Right ventricle myocardium superior (tissue), 1 donor: ENCODE results near the gene RPRML. TPM values are rescaled to one million over a fixed set of nuclear protein-coding genes. Genes with fewer than 3 reads are reported as not detected.

Experiments
- ATAC-seq: fragments of 200-7000 bp; cut with Tn5 transposase; one replicate; pipeline ENCODE4 v1.9.1; 2020; ENCODE audit warnings: mild to moderate bottlenecking; ENCODE audit not compliant: poor library complexity
- DNase-seq: peaks from one replicate; pipeline ENCODE4 v3.0.0-alpha.2; 2020
- intact Hi-C: fragments of 100-400 bp; cut with DNase I; formaldehyde crosslinking; loops from one replicate; pipeline ENCODE4 v1.11.2; 2022
- total RNA-seq: library from RNA; stranded (reverse); fragmentation: NEBNext Ultra II Directional; extraction: Animal tissue kit (Norgen Biotek cat#: 25700); gene quantifications from one replicate; pipeline ENCODE4 v1.2.1, GENCODE V29; 2021
- donor health status: DM: no; HTN: yes; CAD: no; lungs with severe emphysema.

Gene RPRML
- total RNA-seq, 1 donor from 2014 or later = not detected

DNA sequence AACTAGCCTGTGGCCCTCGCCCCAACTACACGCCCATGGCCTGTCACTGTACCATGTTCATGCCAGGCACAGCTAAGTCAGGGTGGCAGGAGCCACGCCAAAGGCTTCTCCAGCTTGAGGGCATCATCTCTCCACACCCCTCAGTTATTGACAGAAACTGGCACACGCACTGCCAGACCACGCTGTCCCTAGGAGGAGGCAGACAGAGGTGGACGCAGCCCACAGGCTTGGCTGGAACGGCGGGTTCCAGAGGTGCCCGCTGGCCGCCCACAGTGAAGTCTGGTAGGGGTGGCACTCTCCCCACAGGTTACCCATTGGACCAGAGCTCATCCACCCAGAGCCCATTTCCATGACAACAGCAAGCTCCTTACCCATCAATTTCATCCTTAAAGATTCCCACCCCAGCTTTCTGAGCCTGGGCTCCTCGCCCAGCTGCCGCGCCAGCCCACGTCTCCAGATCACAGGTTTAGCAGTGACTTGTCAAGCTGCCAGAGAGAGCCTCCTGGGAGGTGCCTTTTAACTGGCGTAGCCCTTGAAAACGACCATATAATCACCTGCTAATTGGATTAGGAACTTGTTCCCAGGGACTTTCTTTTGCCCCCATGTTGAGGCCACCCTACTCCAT lies 27.9 kb downstream of the RPRML start:
- ATAC-seq (peak; percentile 90), DNase-seq (peak; percentile 56)
- intact Hi-C loops = no loop called here

DNA sequence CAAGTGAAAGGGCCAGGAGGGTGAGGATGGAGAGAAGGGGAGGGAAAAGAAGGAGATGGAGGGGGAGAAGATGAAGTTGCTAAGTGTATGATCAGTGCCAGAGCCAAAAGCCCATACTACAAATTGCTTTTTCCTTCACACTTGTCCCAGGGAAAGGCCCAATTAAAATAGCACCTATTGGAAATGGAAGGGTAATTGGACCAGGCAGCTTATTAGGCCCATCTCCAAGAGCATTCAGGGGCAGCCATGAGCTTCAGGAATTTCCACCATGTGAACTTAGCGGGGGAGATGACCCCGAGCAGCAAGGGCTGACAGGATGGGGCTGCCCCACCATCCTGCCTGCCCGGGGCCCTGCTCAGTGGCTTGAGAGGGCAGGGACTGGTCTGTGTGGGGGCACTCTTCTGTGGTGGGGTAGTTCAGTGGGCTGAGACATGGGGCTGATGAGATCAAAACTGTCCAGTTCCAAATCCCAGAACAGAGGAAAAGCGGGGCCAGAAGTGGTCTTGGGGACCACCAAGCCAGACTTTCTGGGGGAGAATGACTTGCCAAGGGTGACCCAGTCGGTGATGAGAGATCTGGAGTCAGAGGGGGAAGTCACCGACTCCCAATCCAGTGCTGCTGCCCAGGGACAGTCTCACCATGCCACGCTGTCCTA lies 28.6 kb downstream of the RPRML start:
- DNase-seq (no peak), ATAC-seq (no peak)
- intact Hi-C loops = no loop called here

DNA sequence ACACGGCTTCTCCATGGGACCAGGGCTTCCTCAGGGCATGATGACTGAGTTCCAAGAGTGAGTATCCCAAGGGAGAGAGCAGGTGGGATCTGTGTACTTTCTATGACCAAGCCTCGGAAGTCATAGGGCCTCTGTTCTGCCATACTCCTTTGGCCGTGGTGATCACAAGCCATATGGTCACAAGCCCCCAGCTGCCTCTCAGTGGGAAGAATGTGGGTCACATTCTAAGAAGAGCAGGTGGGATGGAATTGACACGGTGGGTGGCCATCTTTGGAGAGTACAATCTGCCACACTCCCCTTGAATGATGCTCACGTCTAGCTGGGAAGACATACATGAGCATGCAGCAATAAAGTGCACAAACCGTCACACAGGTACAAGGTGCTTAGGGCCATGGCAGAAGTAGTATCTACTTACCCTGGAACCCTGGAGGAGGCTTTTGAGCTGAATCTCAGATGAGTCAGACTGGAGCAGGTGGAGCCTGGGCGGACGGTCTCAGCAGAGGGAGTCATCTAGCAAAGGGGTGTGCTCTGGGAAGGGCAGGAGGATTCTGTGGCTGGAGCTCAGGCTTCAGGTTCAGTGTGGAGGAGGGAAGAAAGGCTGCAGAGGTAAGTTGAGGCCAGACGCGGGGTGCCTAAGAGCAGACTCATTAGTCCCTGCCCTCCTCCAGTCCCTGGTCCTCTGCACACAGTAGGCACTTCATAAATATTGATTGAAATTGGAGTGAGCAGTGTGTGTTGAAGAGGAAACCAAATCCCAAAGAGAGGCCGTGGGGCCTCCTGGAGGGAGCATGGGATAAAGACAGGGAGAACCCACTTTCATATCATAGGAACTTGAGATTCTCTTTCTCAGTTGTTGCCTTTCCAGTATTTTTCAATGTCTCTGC lies 29.5 kb downstream of the RPRML start:
- ATAC-seq (no peak), DNase-seq (no peak)
- intact Hi-C loops = no loop called here

DNA sequence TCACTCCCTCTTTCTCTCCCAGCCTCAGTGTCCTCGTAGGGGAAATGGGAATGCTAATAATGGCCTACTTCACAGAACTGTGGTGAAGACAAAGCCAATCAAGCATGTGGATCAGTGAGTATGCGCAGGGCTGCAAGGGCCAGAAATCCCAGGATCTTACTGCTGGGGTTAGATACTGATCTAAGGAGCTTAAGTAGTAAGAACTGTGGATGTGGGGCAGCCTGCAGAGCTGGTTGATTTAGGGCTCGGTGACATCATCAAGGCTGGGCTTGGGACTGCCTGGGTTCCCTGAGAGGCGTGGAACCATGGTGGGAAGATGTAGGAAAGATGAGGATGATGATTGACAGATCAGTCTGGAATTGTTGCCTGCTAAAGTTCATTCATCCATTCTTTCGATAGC lies 30.5 kb downstream of the RPRML start:
- DNase-seq (no peak), ATAC-seq (no peak)
- intact Hi-C loops = no loop called here

DNA sequence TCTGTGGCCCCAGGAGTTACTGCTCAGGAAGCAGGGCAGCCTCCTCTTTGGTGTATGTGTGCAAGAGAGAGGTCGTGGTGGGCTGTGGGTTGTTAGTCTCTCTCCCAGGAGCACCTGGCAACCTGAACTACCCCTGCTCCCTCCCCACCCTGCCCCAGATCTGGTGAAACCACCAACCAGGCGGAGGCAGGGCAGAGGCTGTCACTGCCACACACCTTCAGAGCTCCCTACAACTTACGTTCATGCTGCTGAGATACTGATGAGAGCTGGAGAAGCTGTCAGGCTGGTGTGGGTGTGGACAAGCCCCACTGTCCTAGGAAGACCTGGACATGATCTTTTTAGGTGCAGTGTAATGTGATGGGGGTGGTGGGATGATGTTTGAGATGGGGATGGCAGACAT lies 31.8 kb downstream of the RPRML start:
- ATAC-seq (no peak), DNase-seq (no peak)
- intact Hi-C loops = no loop called here

DNA sequence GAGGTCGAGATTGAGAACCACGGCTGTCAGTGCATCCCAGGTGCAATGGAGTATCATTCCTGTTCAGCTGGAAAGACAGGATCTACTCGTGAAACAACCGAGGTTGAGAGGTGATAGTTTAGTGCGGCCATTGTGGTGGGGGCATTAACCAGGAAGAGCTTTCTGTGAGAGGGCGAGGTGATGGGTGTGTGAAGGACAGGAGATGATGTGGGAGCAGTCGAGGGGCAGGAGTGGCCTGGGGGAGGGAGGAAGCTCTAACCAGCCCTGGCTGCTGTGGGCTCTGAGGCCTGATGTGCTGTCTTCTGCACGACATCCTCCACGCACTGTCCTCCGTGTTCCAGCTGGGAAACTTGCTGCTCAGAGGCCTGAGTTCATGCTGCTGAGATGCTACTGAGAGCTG lies 34.1 kb downstream of the RPRML start:
- intact Hi-C loops = loop anchor here (5.0 kb wide), 2 partner anchors 57 to 103 kb away; no protein-coding TSS in a partner anchor
- DNase-seq = no peak
- ATAC-seq = no peak

DNA sequence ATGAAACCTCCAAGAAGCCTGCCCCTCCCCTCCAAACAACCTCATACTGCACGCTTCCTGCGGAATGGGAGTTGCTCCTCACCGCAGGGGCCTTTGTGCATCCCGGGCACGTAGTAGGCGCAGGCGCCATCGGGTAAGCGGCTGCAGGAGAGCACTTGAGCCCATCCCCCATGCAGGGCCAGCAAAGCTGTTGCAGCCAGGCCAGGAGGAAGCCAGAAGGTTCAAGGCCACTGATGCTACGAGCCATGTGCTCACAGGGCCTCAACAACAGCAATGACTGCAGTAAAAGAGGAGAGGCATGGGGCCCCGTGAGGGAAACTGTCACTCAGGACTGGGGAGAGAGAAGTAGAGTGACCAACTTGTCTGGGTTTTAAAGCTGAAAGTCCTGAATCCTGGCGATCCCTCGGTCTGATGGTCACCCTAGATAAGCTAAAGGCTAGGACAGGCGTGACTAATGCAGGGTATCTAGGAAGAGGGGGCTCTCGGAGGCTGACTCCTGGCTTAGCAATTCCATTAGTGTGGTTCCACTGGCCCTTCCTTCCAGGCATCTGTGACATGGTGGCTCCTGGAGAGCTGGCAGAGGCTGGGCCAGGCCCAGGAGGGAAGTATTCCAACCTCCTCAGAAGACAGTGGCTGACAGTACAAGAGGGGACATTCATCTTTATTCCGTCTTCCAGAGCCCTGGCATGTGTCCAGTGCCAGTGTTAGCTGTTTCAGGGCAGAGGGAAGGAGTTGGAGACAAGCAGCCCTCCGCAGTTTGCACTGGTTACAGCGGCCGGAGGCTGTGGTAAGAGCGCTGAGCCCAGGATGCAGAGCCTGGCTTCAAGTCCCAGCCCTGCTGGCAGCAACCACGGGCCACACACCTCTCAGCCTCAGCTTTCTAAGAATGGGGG lies 35.3 kb downstream of the RPRML start:
- peak; percentile 53 for DNase-seq
- peak; percentile 34 for ATAC-seq
- intact Hi-C loops = loop anchor here (5.0 kb wide), 2 partner anchors 59 to 101 kb away; no protein-coding TSS in a partner anchor

DNA sequence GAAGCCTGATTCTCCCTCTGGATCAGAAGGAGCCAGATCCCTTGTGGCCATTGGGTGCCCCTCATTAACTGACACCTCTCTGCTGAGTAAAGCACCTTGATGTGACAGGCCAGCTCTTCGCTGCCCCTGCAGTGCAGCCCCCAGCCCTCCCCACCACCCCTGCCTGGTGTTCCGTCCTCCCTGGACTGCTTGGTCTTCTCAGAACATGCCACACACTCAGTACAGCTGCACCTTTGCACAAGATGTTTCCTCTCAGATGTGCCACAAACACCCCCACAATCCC lies 35.9 kb downstream of the RPRML start:
- ATAC-seq = peak; percentile 3
- intact Hi-C loops = loop anchor here (5.0 kb wide), 2 partner anchors 59 to 101 kb away; no protein-coding TSS in a partner anchor
- no peak for DNase-seq

DNA sequence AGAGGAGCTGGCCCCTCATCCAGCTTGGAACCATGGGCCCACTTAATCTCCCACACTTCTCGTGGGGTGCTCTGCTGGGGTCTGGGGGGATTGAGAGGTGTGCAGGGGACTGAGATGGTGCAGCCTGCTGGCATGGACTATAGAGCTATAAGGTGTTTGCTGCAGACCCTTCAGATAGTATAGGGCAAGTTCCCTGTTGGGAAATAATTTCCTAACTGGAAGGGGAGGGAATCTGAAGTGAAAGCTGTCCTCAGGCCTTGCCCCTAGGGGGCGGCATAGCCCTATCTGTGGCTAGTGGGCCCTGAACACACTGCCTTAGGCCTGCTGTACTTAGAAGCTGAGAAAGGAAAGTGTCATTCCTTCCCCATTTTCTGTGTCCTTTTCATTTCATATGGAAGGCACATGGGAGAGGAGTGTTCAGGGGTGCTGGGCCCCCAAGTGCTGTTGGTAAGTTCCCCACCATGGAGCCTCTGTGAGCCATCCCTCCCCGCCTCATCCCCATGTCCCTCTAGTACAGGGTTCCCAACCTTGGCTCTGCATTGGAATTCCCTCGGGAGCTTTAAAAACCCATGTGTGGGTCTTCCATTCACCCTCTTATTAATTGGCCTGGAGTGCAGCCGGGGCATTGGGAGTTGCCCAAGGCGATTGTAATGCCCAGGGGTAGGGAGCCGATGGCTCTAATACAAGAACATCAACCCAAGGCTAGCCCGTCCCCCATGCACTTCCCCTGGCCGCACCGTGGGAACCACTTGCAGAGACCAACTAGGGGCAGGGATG lies 36.4 kb downstream of the RPRML start:
- intact Hi-C loops = loop anchor here (5.0 kb wide), 2 partner anchors 60 to 100 kb away; no protein-coding TSS in a partner anchor

DNA sequence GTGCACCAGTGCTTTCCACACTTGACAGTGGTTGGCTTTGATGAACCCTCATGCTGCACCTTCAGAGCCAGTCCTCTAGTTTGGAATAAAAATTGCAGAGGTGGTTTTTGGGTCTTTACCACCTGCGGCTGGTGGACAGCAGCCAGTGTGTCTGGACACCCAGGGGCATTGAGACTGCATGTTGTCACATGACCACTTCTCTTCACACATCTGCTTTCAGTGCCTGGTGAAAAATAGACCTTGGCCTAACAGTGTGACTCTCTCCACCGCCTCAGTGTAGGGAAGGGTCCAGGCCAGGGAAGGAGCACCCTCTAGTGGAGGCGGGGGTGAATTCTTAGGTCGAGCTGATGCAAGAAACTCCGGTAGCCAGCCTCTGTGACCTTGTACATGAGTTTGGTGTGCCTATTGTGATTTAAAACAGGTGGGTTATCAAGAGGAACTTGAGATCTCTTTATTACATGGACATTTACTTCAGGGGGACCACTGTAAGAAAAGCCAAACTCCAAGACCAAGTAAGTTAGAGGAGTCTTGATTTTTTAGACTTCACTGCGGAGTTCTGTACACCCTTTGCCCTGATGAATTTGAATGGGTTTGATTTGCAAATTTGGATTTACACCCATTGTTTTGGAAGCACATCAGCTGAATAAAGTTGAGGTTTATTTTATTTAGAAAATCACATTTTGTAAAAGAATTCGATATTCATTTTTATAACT lies 38.2 kb downstream of the RPRML start:
- ATAC-seq (peak; percentile 82), DNase-seq (peak; percentile 77)
- intact Hi-C loops = loop anchor here (5.0 kb wide), 2 partner anchors 61 to 99 kb away; no protein-coding TSS in a partner anchor

More for the DNA sequence above, 36.4 kb downstream of the RPRML start:
- DNase-seq = peak; percentile 79
- peak; percentile 78 for ATAC-seq

DNA sequence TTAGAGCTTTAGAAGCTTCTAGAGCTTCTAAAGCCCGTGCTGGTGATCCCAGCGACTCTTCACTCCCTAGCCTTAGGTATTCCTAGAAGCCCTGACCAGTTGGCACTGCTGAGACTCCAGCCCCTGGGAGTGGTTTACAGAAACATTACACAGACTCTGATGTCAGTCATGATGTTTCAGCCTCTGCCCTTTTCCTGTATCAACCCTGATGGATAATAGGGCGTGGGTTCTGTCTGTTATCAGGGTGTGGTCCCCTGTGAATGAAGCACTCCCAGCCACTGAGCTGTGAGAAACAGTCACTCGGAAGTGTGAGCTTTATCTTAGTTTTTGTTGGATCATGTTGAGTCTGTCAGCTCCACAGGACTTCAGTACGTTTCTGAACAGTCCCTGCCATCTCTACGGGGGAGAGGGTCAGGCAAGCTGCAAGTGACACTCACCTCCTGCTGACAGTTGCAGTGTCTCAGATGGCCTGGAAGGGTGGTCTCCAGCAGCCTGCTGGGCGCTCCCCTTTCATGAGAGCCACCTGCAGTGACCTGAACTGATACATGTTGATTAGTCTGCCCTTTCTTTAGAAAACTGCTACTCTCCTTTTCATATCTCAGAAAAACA lies 43.3 kb downstream of the RPRML start:
- intact Hi-C loops = no loop called here
- ATAC-seq (peak; percentile 41), DNase-seq (no peak)

DNA sequence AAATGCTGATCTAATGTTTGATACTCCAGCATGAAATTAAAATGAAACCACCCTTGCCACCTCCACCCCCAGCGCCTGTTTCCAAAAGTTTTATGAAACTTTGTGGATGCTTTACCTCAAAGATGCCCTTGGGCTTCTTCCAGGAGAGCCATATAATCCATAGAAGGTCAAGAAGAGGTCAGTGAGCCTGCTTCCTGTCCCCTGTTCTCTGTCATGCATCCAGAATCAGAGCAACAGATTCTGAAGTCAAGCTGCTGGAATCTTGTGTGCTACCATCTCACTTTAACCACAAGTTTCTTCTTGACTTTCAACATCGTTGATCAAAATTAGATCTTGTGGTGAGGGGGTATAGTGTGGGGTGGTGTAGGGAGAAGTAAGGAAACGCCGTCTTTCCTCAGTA lies 47.5 kb downstream of the RPRML start:
- ATAC-seq = no peak

DNA sequence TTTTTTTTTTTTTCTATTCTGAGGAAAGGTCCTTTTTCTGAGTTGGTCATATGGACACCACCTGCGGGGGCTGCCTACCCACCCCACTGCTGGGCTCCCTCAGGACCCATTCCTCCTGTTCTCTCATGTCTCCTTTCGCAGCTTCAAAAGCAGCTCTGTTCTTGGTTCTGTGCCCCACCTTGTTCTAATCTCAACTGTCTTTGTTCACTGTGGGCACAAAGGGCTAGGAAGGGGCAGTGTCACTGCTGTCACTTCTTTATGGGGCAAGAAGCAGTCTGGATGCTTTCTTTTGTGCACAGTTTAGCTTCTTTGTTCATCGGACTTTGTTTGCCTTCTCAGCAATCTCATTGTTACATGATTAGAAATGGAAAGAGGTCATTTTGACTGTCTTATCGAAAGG lies 49.0 kb downstream of the RPRML start:
- no peak for ATAC-seq
- intact Hi-C loops = no loop called here
- DNase-seq = no peak

More for the DNA sequence above, 47.5 kb downstream of the RPRML start:
- intact Hi-C loops = no loop called here
- no peak for DNase-seq

DNA sequence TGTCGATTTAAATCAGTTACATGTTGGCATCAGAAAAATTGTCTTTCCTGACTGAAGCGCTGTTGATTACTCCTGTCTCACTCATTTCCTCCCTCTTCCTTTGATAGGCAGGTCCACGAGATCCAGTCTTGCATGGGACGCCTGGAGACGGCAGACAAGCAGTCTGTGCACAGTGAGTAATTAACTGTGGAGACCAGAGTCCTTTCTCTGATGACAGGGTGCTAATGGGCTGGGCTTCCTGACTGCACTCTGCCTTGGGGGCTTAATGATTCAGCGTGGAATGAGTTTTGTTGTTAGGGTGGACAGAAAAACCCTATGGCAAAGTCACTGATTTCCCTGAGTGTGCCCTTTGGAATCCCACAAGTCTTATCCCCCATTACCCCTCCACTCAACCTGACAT lies 49.6 kb downstream of the RPRML start:
- ATAC-seq = no peak
- DNase-seq = no peak
- intact Hi-C loops = no loop called here

DNA sequence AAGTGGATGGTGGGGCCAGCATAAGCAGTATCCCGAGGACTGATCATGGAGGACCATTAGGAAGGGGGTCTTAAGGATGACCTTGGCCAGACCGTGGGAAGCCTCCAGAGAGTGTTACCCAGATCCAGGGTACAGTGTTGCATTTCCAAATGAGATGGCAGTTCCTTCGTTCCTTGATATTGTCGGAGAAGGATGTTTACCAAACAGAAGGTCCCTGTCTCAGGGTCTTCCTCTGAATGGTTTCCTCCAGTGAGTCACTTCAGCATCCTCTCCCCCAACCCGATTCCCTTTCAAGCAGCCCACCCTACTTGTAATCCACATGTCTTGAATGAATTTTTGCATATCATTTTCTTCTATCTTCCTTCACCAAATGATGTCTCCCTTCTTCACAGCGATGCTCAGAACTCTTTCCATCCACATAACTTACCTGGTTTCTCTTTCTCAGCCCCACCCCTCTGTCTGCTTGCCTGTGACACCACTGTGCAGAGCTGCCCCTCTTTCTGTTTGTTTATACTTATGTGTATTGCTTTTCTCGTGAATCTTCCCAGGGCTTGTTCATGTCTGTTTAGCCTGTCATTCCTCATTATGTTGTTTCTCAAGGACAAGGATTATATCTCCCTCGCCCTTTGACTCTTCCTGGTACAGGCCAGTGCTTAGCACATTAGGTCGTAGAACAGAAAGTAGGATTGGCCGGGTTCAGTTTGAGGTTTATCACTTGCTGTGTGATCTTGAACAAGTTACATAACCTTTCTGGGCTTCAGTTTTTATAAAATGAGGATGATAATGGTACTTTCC lies 50.4 kb downstream of the RPRML start:
- ATAC-seq (no peak), DNase-seq (no peak)
- intact Hi-C loops = no loop called here
